HepG2 (cell line): ENCODE measurements around the gene P2RX1. TPM values are rescaled to one million over a fixed set of nuclear protein-coding genes. Genes with fewer than 3 reads are reported as not detected.

Experiments
- ARID3A ChIP-seq: IDR thresholded peaks from 2 replicates; pipeline ENCODE4 v1.6.1; 2012; ENCODE audit warnings: low read depth, low read length, improper control_type of control experiment
- BHLHE40 ChIP-seq: IDR thresholded peaks from 2 replicates; pipeline ENCODE4 v1.6.1; 2011; ENCODE audit warnings: low read length, improper control_type of control experiment
- CBX2 ChIP-seq, 2 experiments: fragments of 200-600 bp in 1 of 2; sonication (generic); formaldehyde crosslinking in 1 of 2; IDR thresholded peaks; 2 replicates each; pipeline versions ENCODE4 v1.7.0 to v1.8.1; 2018 to 2022; ENCODE audit warnings: low read depth in 2 of 2, low read length in 1 of 2, mild to moderate bottlenecking in 1 of 2, missing genetic modification reagents in 1 of 2
- ELF3 ChIP-seq: IDR thresholded peaks from 2 replicates; pipeline ENCODE4 v1.6.1; 2016; ENCODE audit warnings: missing genetic modification reagents, missing compliant biosample characterization
- FOSL2 ChIP-seq: sonication (generic); formaldehyde crosslinking; IDR thresholded peaks from 2 replicates; pipeline ENCODE4 v1.4.0; 2020; ENCODE audit warnings: missing genetic modification reagents
- FOXA1 ChIP-seq, 2 experiments: fragments of 450-650 bp in 1 of 2; sonication (generic) in 1 of 2; formaldehyde crosslinking in 1 of 2; IDR thresholded peaks; 2 replicates each; pipeline versions ENCODE4 v1.4.0 to v1.6.1; 2016 to 2020; ENCODE audit warnings: missing genetic modification reagents in 1 of 2
- HHEX ChIP-seq: IDR thresholded peaks from 2 replicates; pipeline ENCODE4 v1.6.1; 2016; ENCODE audit warnings: control low read depth
- HOXA3 ChIP-seq: sonication (generic); formaldehyde crosslinking; IDR thresholded peaks from 2 replicates; pipeline ENCODE4 v1.5.0; 2020; ENCODE audit warnings: missing genetic modification reagents
- IRF2 ChIP-seq: IDR thresholded peaks from 2 replicates; pipeline ENCODE4 v1.6.1; 2018; ENCODE audit warnings: missing genetic modification reagents, missing compliant biosample characterization
- KDM2A ChIP-seq: sonication (generic); formaldehyde crosslinking; IDR thresholded peaks from 2 replicates; pipeline ENCODE4 v1.4.0; 2020; ENCODE audit warnings: low read depth, missing genetic modification reagents, borderline replicate concordance
- MXD4 ChIP-seq: IDR thresholded peaks from 2 replicates; pipeline ENCODE4 v1.6.1; 2016; ENCODE audit warnings: mild to moderate bottlenecking, missing biosample characterization, missing genetic modification reagents
- MXI1 ChIP-seq: IDR thresholded peaks from 3 replicates; pipeline ENCODE4 v1.6.1; 2012; ENCODE audit warnings: low read depth, low read length, inconsistent platforms, borderline replicate concordance
- SAP130 ChIP-seq: IDR thresholded peaks from 2 replicates; pipeline ENCODE4 v1.6.1; 2016; ENCODE audit warnings: low read depth
- SIN3A ChIP-seq: IDR thresholded peaks from 2 replicates; pipeline ENCODE4 v1.6.1; 2011; ENCODE audit warnings: low read depth, mild to moderate bottlenecking, control low read depth, low read length, borderline replicate concordance
- TEAD3 ChIP-seq: optimal IDR thresholded peaks from 2 replicates; pipeline ENCODE3; 2016; ENCODE audit warnings: borderline replicate concordance
- XRCC5 ChIP-seq: fragments of 200-400 bp; formaldehyde crosslinking; optimal IDR thresholded peaks from 2 replicates; pipeline ENCODE3; 2017; ENCODE audit warnings: mild to moderate bottlenecking, low read length
- ZBTB33 ChIP-seq: sonication (generic); formaldehyde crosslinking; IDR thresholded peaks from 2 replicates; pipeline ENCODE4 v1.4.0; 2020; ENCODE audit warnings: missing genetic modification reagents
- ZFP36L2 ChIP-seq: sonication (generic); formaldehyde crosslinking; IDR thresholded peaks from 2 replicates; pipeline ENCODE4 v1.4.0; 2020; ENCODE audit warnings: missing genetic modification reagents
- ZFX ChIP-seq: sonication (generic); formaldehyde crosslinking; IDR thresholded peaks from 2 replicates; pipeline ENCODE4 v1.4.0; 2020; ENCODE audit warnings: mild to moderate bottlenecking, low read depth, missing genetic modification reagents, moderate library complexity
- ZKSCAN1 ChIP-seq: fragments of 150-350 bp; IDR thresholded peaks from 2 replicates; pipeline ENCODE4 v1.6.1; 2014; ENCODE audit warnings: low read length
- ZNF614 ChIP-seq: IDR thresholded peaks from 2 replicates; pipeline ENCODE4 v1.6.1; 2018; ENCODE audit warnings: missing biosample characterization, missing genetic modification reagents, inconsistent platforms, borderline replicate concordance
- ZNF619 ChIP-seq: sonication (generic); formaldehyde crosslinking; IDR thresholded peaks from 2 replicates; pipeline ENCODE4 v1.4.0; 2020; ENCODE audit warnings: mild to moderate bottlenecking, missing genetic modification reagents
- ZNF761 ChIP-seq: sonication (generic); formaldehyde crosslinking; conservative IDR thresholded peaks from 2 replicates; pipeline ENCODE4 v1.4.0; 2020; ENCODE audit warnings: mild to moderate bottlenecking, missing genetic modification reagents
- polyA plus RNA-seq, 8 experiments: library from polyadenylated mRNA; depleted of rRNA in 3 of 8; stranded (reverse) in 7 of 8; unstranded in 1 of 8; fragments of >200 nt; fragmentation: Illumina TruSeq in 4 of 8; extraction: Trizol in 4 of 8; gene quantifications; 2 replicates each; pipeline versions ENCODE4 v1.2.1 to v1.2.3, GENCODE V29; 2011 to 2016; ENCODE audit warnings: low read depth in 4 of 8, missing spikeins in 1 of 8, mixed read lengths in 1 of 8; ENCODE audit not compliant: insufficient read depth in 1 of 8
- total RNA-seq, 5 experiments: library from RNA; depleted of rRNA; stranded (reverse); fragments of >200 nt; fragmentation: Illumina TruSeq; extraction: Trizol; gene quantifications; 2 replicates each; pipeline ENCODE4 v1.2.3, GENCODE V29; 2016; ENCODE audit warnings: low read depth in 1 of 5
- TF ChIP-seq, protein P1 (sequence below): IDR thresholded peaks from 2 replicates; pipeline ENCODE4 v1.6.1; 2018; ENCODE audit warnings: missing genetic modification reagents, mild to moderate bottlenecking, missing compliant biosample characterization
- TF ChIP-seq, protein P2 (sequence below): sonication (generic); formaldehyde crosslinking; IDR thresholded peaks from 2 replicates; pipeline ENCODE4 v1.4.0; 2020; ENCODE audit warnings: missing genetic modification reagents

The P2RX1 gene
- total and polyA plus RNA-seq, 2 of the 13 experiments (the other 11 are each of a cell fraction or from before 2014, with no cell fraction given): 0.04 to 0.50 TPM

GRCh38 chr17:3935140-3935542 lies 18.9 kb upstream of the P2RX1 start (continued):
- TF ChIP-seq, protein P1, sequence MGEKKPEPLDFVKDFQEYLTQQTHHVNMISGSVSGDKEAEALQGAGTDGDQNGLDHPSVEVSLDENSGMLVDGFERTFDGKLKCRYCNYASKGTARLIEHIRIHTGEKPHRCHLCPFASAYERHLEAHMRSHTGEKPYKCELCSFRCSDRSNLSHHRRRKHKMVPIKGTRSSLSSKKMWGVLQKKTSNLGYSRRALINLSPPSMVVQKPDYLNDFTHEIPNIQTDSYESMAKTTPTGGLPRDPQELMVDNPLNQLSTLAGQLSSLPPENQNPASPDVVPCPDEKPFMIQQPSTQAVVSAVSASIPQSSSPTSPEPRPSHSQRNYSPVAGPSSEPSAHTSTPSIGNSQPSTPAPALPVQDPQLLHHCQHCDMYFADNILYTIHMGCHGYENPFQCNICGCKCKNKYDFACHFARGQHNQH: 0 out of 2 replicates have a peak, but pooled peaks have one; percentile 38
- TF ChIP-seq ZNF619: 0 out of 2 replicates have a peak, but pooled peaks have one; percentile 63
- no peak for TF ChIP-seq ZNF761 (CRISPR knock-in tag)
- peak; percentile 50; the same call in 1 of the 2 replicates for TF ChIP-seq HOXA3
- no peak for TF ChIP-seq SIN3A
- peak; percentile 37; the same call in 1 of the 2 replicates for TF ChIP-seq BHLHE40
- TF ChIP-seq ZFP36L2: 0 out of 2 replicates have a peak, but pooled peaks have one; percentile 53
- no peak for TF ChIP-seq CBX2 (IDR thresholded peaks at IDR 0.05; ENCODE audit: low read depth, low read length)
- TF ChIP-seq CBX2 (CRISPR knock-in tag; IDR thresholded peaks at IDR 0.05; ENCODE audit: low read depth): no peak
- peak; percentile 70 for TF ChIP-seq ZFX
- peak; percentile 11; the same call in 1 of the 2 replicates for TF ChIP-seq ZBTB33
- no peak for TF ChIP-seq ARID3A
- TF ChIP-seq SAP130 (CRISPR knock-in tag): peak; percentile 28; the same call in 1 of the 2 replicates
- 0 out of 2 replicates have a peak, but pooled peaks have one; percentile 49 for TF ChIP-seq IRF2 (CRISPR knock-in tag)
- no peak for TF ChIP-seq FOXA1 (IDR thresholded peaks at IDR 0.05)
- peak; percentile 48 for TF ChIP-seq FOXA1 (CRISPR knock-in tag; IDR thresholded peaks at IDR 0.05)
- TF ChIP-seq, protein P2, sequence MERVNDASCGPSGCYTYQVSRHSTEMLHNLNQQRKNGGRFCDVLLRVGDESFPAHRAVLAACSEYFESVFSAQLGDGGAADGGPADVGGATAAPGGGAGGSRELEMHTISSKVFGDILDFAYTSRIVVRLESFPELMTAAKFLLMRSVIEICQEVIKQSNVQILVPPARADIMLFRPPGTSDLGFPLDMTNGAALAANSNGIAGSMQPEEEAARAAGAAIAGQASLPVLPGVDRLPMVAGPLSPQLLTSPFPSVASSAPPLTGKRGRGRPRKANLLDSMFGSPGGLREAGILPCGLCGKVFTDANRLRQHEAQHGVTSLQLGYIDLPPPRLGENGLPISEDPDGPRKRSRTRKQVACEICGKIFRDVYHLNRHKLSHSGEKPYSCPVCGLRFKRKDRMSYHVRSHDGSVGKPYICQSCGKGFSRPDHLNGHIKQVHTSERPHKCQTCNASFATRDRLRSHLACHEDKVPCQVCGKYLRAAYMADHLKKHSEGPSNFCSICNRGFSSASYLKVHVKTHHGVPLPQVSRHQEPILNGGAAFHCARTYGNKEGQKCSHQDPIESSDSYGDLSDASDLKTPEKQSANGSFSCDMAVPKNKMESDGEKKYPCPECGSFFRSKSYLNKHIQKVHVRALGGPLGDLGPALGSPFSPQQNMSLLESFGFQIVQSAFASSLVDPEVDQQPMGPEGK: 0 out of 2 replicates have a peak, but pooled peaks have one; percentile 12
- 0 out of 2 replicates have a peak, but pooled peaks have one; percentile 26 for TF ChIP-seq ZNF614 (CRISPR knock-in tag)
- TF ChIP-seq MXI1: 0 out of 3 replicates have a peak, but pooled peaks have one; percentile 16
- TF ChIP-seq MXD4 (CRISPR knock-in tag): no peak
- TF ChIP-seq XRCC5: peak; percentile 86
- TF ChIP-seq ZKSCAN1: peak; percentile 29; the same call in 1 of the 2 replicates
- TF ChIP-seq HHEX (CRISPR knock-in tag): 0 out of 2 replicates have a peak, but pooled peaks have one; percentile 16
- TF ChIP-seq KDM2A: peak; percentile 81
- TF ChIP-seq ELF3: 0 out of 2 replicates have a peak, but pooled peaks have one; percentile 37
- TF ChIP-seq TEAD3 (CRISPR knock-in tag): peak; percentile 44
- peak; percentile 40; the same call in 1 of the 2 replicates for TF ChIP-seq FOSL2 (CRISPR knock-in tag)
